Duodenal mucosa (tissue), 2 donors: Measurements from ENCODE around the gene CEMIP2.

Experiments used
- H3K27ac ChIP-seq: one replicate; pipeline ENCODE4 v1.7.0; 2013; ENCODE audit warnings: low read depth, low read length
- H3K27me3 ChIP-seq, 2 donors: one replicate each; pipeline ENCODE4 v1.7.0; 2013; ENCODE audit warnings: low read length in 2 of 2, control low read depth in 1 of 2; ENCODE audit not compliant: insufficient read depth in 2 of 2, control insufficient read depth in 1 of 2
- H3K36me3 ChIP-seq, 2 donors: one replicate each; pipeline ENCODE4 v1.7.0; 2013; ENCODE audit warnings: low read length in 2 of 2, control low read depth in 1 of 2; ENCODE audit not compliant: insufficient read depth in 2 of 2, control insufficient read depth in 1 of 2
- H3K4me1 ChIP-seq, 2 donors: one replicate each; pipeline ENCODE4 v1.7.0; 2013; ENCODE audit warnings: low read length in 2 of 2, control low read depth in 1 of 2; ENCODE audit not compliant: insufficient read depth in 2 of 2, control insufficient read depth in 1 of 2
- H3K4me3 ChIP-seq, 2 donors: one replicate each; pipeline ENCODE4 v1.7.0; 2013; ENCODE audit warnings: low read length in 2 of 2, low read depth in 1 of 2
- H3K9ac ChIP-seq, 2 donors: one replicate each; pipeline ENCODE4 v1.7.0; 2013; ENCODE audit warnings: low read length in 2 of 2, low read depth in 1 of 2
- H3K9me3 ChIP-seq, 2 donors: one replicate each; pipeline ENCODE4 v1.7.0; 2013; ENCODE audit warnings: low read length in 2 of 2, control low read depth in 1 of 2; ENCODE audit not compliant: control insufficient read depth in 1 of 2

Gene CEMIP2

GRCh38 chr9:71752928-71753327 lies 15.4 kb downstream of the CEMIP2 start:
- no peaks in the 10 kb centered on the region for H3K27me3 ChIP-seq
- no peaks in the 10 kb centered on the region for H3K9me3 ChIP-seq
- H3K4me3 ChIP-seq: no peak overlapping the region
- no peak overlapping the region for H3K9ac ChIP-seq
- H3K27ac ChIP-seq: no peak overlapping the region
- peaks cover 13 to 19% of the 10 kb centered on the region in 2 donors for H3K4me1 ChIP-seq
- peaks cover 8 to 12% of the 10 kb centered on the region in 2 donors for H3K36me3 ChIP-seq

- H3K9ac ChIP-seq: no peak overlapping the region
- H3K4me1 ChIP-seq: peaks cover 12 to 13% of the 10 kb centered on the region in 2 donors
- no peak overlapping the region for H3K4me3 ChIP-seq
- no peaks in the 10 kb centered on the region for H3K27me3 ChIP-seq
- peaks cover 9 to 13% of the 10 kb centered on the region in 2 donors for H3K36me3 ChIP-seq
- no peak overlapping the region for H3K27ac ChIP-seq
- no peaks in the 10 kb centered on the region for H3K9me3 ChIP-seq
Measured at GRCh38 chr9:71752352-71752751, 16.0 kb downstream of the CEMIP2 start.

GRCh38 chr9:71748280-71748743 lies 20.0 kb downstream of the CEMIP2 start:
- Histone ChIP-seq H3K27me3 (no peaks in the 10 kb centered on the region), H3K9ac (no peak overlapping the region), H3K4me1 (peaks cover 20 to 27% of the 10 kb centered on the region in 2 donors), H3K9me3 (no peaks in the 10 kb centered on the region), H3K4me3 (no peak overlapping the region), H3K27ac (no peak overlapping the region), H3K36me3 (peaks cover 23 to 33% of the 10 kb centered on the region in 2 donors)

GRCh38 chr9:71747576-71747975 lies 20.7 kb downstream of the CEMIP2 start:
- Histone ChIP-seq H3K27me3 (no peaks in the 10 kb centered on the region), H3K4me1 (peaks cover 21 to 35% of the 10 kb centered on the region in 2 donors), H3K27ac (no peak overlapping the region), H3K36me3 (peaks cover 26 to 33% of the 10 kb centered on the region in 2 donors), H3K9me3 (no peaks in the 10 kb centered on the region), H3K9ac (no peak overlapping the region), H3K4me3 (no peak overlapping the region)

GRCh38 chr9:71746758-71747125 lies 21.6 kb downstream of the CEMIP2 start:
- Histone ChIP-seq H3K9me3 (no peaks in the 10 kb centered on the region), H3K4me1 (peaks cover 20 to 43% of the 10 kb centered on the region in 2 donors), H3K4me3 (no peak overlapping the region), H3K9ac (no peak overlapping the region), H3K27me3 (no peaks in the 10 kb centered on the region), H3K27ac (no peak overlapping the region), H3K36me3 (peaks cover 26 to 33% of the 10 kb centered on the region in 2 donors)

GRCh38 chr9:71746023-71746757 lies 22.1 kb downstream of the CEMIP2 start:
- H3K27ac ChIP-seq: no peak overlapping the region

GRCh38 chr9:71744754-71745521 lies 23.4 kb downstream of the CEMIP2 start:
- Histone ChIP-seq H3K4me3 (no peak overlapping the region), H3K9me3 (no peaks in the 10 kb centered on the region), H3K27me3 (no peaks in the 10 kb centered on the region), H3K4me1 (peaks cover 29 to 48% of the 10 kb centered on the region in 2 donors), H3K9ac (no peak overlapping the region), H3K36me3 (peaks cover 26 to 31% of the 10 kb centered on the region in 2 donors), H3K27ac (no peak overlapping the region)

More at GRCh38 chr9:71746023-71746757, 22.1 kb downstream of the CEMIP2 start:
- H3K9me3 ChIP-seq: no peaks in the 10 kb centered on the region
- peaks cover 26 to 33% of the 10 kb centered on the region in 2 donors for H3K36me3 ChIP-seq
- no peak overlapping the region for H3K4me3 ChIP-seq
- H3K9ac ChIP-seq: no peak overlapping the region
- no peaks in the 10 kb centered on the region for H3K27me3 ChIP-seq
- H3K4me1 ChIP-seq: peaks cover 20 to 42% of the 10 kb centered on the region in 2 donors

- no peak overlapping the region for H3K9ac ChIP-seq
- no peaks in the 10 kb centered on the region for H3K9me3 ChIP-seq
- H3K4me3 ChIP-seq: no peak overlapping the region
- H3K36me3 ChIP-seq: peaks cover 27 to 29% of the 10 kb centered on the region in 2 donors
- peaks cover 39 to 55% of the 10 kb centered on the region in 2 donors for H3K4me1 ChIP-seq
- no peaks in the 10 kb centered on the region for H3K27me3 ChIP-seq
- no peak overlapping the region for H3K27ac ChIP-seq
Measured at GRCh38 chr9:71743882-71744281, 24.4 kb downstream of the CEMIP2 start.

- Histone ChIP-seq H3K27me3 (no peaks in the 10 kb centered on the region), H3K36me3 (peaks cover 24 to 27% of the 10 kb centered on the region in 2 donors), H3K9ac (no peak overlapping the region), H3K9me3 (no peaks in the 10 kb centered on the region), H3K27ac (no peak overlapping the region), H3K4me3 (no peak overlapping the region), H3K4me1 (peaks cover 39 to 55% of the 10 kb centered on the region in 2 donors)
Measured at GRCh38 chr9:71743217-71743705, 25.1 kb downstream of the CEMIP2 start.

GRCh38 chr9:71742703-71743102 lies 25.6 kb downstream of the CEMIP2 start:
- Histone ChIP-seq H3K9ac (no peak overlapping the region), H3K27ac (no peak overlapping the region), H3K36me3 (peaks cover 21 to 24% of the 10 kb centered on the region in 2 donors), H3K4me1 (peaks cover 39 to 55% of the 10 kb centered on the region in 2 donors), H3K27me3 (no peaks in the 10 kb centered on the region), H3K4me3 (no peak overlapping the region), H3K9me3 (no peaks in the 10 kb centered on the region)
